NCI-H1930 (cell line): ENCODE data around the gene DPY30.
"Not testable (repeated sequence)": the region's sequence is repeated elsewhere in the genome, so short reads cannot be mapped to it uniquely, and the experiment has no call there.

ENCODE experiments used
- DNase-seq, 2 experiments: peaks; one replicate each; lab custom pipeline; 2025; lab: John Stamatoyannopoulos, UW

The DPY30 gene

GRCh38 chr2:32039447-32040219 lies at the start of gene DPY30:
DPY30 (minus strand) TSS chr2:32039805; CDS start chr2:32039456, 349 bp downstream.
- peak; percentile 89 to 92 for DNase-seq

GRCh38 chr2:32074134-32074506 lies 34.5 kb upstream of the DPY30 start:
- no peak for DNase-seq

DNA sequence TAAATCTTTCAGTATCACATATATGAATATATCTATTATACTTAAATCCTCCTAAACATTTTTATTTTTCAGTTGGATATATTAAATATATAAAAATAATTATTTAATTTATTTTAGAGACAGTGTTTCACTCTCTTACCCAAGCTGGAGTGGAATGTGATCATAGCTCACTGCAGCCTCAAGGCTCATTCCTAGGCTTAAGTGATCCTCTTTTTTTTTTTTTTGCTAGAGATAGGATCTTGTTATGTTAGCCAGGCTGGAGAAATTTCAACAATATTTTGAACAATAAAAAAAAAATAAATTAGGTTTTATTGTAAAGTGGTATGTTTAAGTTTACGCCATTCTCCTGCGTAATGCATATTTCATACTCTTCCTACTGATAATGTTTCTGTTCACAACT lies 27.9 kb upstream of the DPY30 start:
- no peak for DNase-seq

DNA sequence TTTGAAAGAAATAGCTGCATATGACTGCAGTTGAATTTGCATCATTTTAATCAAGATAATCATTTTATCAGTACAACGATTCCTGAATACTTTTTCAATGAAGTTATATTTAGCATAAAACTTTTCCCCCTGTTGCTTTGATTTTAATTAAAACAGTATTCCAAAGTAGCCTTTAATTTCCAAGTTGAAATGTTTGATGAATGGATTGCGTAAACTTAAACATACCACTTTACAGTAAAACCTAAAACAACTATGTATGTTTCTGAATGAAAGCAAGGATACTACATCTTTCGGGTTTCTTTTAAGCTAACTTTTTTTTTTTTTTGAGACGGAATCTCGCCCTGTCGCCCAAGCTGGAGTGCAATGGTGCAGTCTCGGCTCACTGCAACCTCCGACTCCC lies 25.1 kb upstream of the DPY30 start:
- no peak for DNase-seq

GRCh38 chr2:32064021-32064601 lies 24.5 kb upstream of the DPY30 start:
- DNase-seq, result peak in 1 of 2 experiments; percentile 29

DNA sequence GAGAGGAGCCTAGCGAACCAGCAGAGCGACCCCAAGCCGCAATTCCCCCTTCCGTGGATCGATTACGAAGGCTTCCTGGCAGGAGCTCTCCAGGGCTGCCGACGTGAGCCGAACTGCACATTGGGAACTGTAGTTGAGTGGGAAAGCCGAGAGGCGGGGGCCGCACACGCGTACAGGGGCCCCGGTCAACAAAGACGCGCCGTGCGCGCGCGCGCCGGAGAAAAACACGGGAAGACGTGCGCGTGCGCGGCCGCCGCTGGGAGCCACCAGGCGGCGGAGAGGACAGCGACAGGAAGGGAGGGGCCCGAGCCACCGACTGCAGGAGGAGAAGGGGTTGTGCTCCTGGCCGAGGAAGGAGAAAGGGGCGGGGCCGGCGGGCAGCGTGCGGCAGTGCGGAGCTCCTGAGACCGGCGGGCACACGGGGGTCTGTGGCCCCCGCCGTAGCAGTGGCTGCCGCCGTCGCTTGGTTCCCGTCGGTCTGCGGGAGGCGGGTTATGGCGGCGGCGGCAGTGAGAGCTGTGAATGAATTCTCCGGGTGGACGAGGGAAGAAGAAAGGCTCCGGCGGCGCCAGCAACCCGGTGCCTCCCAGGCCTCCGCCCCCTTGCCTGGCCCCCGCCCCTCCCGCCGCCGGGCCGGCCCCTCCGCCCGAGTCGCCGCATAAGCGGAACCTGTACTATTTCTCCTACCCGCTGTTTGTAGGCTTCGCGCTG lies 23.9 kb upstream of the DPY30 start, which contains the start of gene SPAST:
TSS of gene SPAST (plus strand) at position 247 of the 711 bp plus-strand sequence. CDS start at position 523, 276 bp downstream.
- DNase-seq, result peak; percentile 96 to 98

GRCh38 chr2:32061973-32062861 lies 22.6 kb upstream of the DPY30 start:
- peak in 1 of 2 experiments; percentile 7 for DNase-seq

DNA sequence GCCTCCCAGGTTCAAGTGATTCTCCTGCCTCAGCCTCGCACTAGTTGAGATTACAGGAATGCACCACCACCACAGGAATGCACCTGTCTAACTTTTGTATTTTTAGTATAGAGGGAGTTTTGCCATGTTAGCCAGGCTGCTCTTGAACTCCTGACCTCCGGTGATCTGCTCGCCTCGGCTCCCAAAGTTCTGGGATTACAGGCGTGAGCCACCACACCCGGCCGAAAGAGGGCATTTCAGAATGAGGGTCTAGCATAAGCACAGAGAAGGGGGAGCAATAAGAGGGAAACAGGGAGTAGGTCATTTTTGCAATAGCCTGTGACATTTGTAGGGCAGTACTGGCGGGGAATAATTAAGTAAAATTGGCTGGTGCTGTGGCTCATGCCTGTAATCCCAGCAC lies 21.8 kb upstream of the DPY30 start:
- no peak for DNase-seq

DNA sequence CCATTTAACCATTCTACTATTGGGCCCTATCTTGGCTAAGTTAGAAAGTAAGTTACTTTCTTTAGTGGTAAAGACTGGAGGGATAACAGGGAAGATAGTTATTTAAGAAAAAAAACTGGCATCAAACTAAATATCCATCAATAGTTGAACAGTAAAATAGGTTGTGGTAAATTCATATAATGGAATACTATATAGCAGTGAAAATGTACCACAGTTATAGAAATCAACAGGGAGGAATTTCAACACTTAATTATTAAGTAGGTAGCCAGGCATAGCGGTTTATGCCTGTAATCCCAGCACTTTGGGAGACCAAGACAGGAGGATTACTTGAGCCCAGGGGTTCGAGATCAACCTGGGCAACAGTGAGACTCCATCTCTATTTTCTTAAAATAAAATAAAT lies 20.7 kb upstream of the DPY30 start:
- no peak for DNase-seq

- no peak for DNase-seq
Observed at GRCh38 chr2:32058130-32058529, 18.5 kb upstream of the DPY30 start.

GRCh38 chr2:32054583-32054982 lies 15.0 kb upstream of the DPY30 start:
- not testable (repeated sequence) for DNase-seq

- no peak for DNase-seq
Observed at GRCh38 chr2:32051836-32052439, 12.3 kb upstream of the DPY30 start.

GRCh38 chr2:32043561-32043960 lies 4.0 kb upstream of the DPY30 start:
- DNase-seq, result no peak

DNA sequence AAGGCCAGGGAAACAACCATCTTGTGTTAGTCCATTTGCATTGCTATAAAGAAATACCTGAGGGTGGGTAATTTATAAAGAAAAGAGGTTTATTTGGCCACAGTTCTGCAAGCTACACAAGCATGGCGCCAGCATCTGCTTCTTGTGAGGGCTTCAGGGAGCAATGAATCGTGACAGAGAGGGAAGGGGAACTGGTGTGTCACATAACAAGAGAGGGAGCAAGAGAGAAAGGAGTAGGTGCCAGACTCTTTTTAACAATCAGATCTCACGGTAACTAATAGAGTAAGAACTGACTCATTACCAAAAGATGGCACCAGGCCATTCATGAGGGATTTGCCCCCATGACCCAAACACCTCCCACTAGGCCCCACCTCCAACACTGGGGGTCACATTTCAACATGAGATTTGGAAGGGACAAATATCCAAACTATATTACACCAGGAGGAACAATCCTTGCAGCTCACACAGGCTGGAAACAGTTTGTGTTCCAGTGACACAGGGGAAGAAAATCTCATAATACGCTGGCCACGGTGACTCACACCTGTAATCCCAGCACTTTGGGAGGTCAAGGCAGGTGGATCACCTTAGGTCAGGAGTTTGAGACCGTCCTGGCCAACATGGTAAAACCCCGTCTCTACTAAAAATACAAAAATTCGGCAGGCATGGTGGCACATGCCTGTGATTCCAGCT lies 5.3 kb downstream of the DPY30 start:
- DNase-seq, result not testable (repeated sequence)

DNA sequence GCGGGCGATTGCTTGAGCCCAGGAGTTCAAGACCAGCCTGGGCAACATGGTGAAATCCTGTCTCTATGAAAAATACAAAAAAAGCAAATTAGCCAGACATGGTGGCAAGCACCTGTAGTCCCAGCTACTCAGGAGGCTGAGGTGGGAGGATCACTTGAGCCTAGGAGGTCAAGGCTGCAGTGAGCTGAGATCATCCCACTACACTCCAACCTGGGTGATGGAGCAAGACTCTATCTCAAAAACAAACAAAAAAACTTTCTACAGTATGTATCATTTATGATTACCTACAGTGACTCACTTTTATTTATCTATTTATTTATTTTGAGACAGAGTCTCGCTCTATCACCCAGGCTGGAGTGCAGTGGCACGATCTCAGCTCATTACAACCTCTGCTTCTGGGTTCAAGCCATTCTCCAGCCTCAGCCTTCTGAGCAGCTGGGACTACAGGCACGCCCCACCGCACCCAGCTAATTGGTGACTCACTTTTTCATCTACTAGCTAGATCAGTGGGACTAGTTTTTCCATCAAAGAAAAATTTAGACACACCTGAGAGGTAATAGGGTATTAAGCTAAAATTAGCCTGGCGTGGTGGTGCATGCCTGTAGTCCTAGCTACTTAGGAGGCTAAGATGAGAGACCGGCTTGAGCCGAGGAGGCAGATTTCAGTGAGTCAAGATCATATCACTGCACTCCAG lies 20.7 kb downstream of the DPY30 start:
- not testable (repeated sequence) for DNase-seq

DNA sequence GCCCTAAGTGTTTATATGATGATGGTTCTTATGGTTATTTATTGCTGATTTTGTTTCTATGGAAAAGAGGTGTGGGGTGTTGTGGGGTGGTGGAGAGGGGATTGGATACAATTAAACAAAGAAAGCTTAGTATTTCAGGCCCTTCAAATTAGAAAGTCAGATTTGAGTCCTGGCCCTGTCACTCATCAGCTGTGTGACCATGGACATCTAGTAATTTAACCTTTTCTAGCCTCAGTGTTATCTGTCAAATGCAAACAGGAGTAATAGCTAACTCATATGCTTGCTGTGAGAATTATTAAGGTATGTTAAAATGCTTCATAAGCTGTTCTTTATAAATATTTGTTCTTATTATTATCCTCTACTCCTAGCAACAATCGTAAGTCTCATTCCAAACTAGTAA lies 26.7 kb downstream of the DPY30 start:
- DNase-seq, result no peak

GRCh38 chr2:32011485-32011960 lies 28.1 kb downstream of the DPY30 start:
- no peak for DNase-seq

GRCh38 chr2:32010670-32011484 lies 28.7 kb downstream of the DPY30 start, which contains the start of gene MEMO1:
MEMO1 (minus strand) TSS chr2:32011008; CDS start chr2:32010247, 761 bp downstream.
- peak; percentile 90 to 91 for DNase-seq

- DNase-seq, result not testable (repeated sequence)
Observed at GRCh38 chr2:32010280-32010669, 29.3 kb downstream of the DPY30 start.
